Frontal cortex (tissue), 4 donors: ENCODE data around the gene PPP1R13B. TPM values are rescaled to one million over a fixed set of nuclear protein-coding genes. Genes with fewer than 3 reads are reported as not detected.

Experiments
- DNase-seq, 2 donors: peaks; one replicate each; pipeline ENCODE4 v3.0.0; 2012; ENCODE audit warnings: low spot score in 2 of 2
- FAIRE-seq: peaks from 2 replicates; lab custom pipeline; 2012; peaks lifted over from hg19 to GRCh38; lab: Jason Lieb, UNC
- total RNA-seq: library from RNA; depleted of rRNA; stranded (reverse); fragments of >200 nt; gene quantifications from one replicate; pipeline ENCODE4 v1.2.3, GENCODE V29; 2014
- donor health status: control.
- donor health status: control.
- donor health status: control.

The PPP1R13B gene
- total RNA-seq, 1 donor from 2014 or later = 11.8 TPM

- DNase-seq (no peak), FAIRE-seq (no peak)
These were observed 139.8 kb downstream of the PPP1R13B start for GRCh38 chr14:103707329-103708263.

- no peak for DNase-seq
- no peak for FAIRE-seq
These were observed 140.6 kb downstream of the PPP1R13B start for GRCh38 chr14:103706551-103707328.

DNA sequence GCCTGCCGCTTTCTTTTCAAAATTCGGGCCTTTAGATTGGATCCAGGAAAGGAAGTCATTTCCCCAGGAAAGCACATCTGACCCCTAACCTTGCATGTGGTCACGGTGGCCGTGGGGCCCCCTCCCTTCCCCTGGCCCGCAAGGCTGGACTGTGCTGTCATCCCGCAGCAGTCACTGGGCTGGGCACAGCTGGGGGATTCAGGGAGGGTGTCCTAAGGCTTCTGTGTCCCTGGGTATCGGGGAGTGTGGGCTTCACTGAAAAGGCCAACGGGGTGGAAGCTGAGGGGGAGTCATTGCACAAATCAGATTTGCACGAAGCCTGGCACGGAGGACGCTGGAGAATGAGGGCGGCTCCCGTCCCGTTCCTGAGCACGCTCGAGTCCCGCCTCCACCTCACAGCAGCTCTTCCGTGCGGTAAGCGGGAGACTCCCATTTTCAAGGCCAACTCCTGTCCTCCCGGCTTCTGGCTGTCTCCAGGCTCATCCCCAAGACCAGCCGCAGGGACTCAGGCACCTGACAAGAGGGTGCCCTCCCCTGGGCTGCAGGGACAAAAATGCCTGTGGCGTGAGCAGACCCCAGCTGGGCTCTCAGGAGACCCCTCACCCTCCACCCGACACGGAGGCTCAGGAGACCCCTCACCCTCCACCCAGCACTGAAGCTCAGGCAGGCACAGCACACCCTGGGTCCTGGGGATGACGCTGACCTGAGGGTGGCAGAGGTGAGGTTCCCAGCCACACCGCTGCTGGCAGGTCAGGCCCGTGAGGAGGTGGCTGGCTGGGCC is 141.7 kb downstream of the PPP1R13B start:
- FAIRE-seq (no peak), DNase-seq (no peak)

DNA sequence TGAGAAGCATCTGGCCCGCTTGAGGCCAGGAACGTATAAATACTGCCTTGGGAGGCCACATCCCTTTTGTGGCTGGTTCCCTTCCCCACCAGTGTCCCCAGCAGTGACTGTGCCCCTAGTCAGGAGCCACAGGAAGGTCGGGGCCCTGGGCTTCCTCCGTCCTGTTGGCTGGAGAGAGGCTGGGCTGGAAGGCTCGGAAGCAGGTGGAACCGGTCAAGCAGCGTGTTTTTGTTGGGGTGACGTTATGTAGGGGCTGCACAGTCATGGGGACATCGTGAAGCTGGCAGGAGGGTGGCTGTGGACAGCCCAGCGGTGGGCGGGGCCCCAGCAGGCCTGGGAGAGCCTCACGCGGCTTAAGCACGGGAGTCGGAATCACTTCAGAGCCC is 142.3 kb downstream of the PPP1R13B start:
- DNase-seq (no peak), FAIRE-seq (no peak)

DNA sequence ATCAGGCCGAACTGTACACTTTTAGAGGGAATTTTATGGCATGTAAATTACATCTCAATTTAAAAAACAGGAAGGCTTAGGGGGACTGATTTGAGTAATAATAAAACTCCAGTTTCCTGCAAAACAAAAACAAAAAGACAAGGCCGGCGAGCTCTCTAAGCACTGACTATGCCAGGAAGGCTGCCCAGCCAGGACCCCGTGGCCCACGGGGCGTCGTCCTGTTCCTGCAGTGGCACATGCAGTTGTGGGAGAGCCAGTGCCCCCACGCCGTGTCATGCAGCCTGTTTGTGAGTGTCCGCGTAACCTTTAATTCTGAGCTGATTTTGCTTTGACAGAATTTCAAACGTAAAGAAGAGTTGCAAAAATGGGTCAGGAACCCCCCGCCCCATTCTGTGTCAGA is 142.7 kb downstream of the PPP1R13B start:
- no peak for FAIRE-seq
- no peak for DNase-seq

DNA sequence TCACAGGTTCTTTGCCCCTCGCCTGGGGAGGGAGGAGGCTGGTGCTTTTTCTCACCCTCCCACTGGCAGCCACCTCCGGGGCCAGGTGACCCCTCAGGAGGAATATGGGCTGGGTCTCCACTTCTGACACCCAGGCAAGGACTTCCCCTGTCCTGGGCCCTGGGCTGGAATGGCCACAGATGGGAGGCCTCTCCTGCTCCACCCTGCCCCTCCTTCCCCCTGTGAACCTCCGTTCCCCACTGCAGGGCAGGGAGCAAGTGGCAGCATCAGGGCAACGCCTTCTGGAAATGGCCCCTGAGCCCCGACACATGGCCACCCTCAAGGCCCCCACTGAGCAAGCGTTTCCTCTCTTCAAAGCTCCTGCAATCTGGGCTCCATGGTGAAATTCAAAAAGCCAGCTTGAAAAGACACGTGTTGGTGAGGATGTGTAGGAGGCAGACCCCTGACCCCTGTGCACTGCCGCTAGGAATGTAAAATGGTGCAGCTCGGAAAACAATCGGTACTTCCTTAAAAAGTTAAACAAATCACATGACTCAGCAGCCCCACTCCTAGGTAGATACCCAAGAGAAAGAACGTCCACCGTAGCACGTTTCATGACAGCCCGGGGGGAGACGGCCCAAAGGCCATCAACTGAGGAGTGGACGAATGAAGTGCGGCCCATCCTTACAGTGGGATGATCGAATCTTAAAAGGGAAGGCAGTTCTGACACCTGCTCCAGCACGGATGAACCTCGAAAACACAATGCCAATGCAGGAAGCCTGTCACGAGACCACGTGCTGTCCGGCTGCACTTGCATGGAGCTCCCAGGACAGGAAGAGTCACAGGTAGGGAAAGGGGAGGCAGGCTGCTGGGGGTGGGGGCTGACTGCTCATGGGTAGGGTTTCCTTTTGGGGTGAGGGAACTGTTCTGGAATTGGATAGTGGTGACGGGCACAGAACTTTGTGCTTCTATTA is 143.7 kb downstream of the PPP1R13B start:
- FAIRE-seq = no peak

DNA sequence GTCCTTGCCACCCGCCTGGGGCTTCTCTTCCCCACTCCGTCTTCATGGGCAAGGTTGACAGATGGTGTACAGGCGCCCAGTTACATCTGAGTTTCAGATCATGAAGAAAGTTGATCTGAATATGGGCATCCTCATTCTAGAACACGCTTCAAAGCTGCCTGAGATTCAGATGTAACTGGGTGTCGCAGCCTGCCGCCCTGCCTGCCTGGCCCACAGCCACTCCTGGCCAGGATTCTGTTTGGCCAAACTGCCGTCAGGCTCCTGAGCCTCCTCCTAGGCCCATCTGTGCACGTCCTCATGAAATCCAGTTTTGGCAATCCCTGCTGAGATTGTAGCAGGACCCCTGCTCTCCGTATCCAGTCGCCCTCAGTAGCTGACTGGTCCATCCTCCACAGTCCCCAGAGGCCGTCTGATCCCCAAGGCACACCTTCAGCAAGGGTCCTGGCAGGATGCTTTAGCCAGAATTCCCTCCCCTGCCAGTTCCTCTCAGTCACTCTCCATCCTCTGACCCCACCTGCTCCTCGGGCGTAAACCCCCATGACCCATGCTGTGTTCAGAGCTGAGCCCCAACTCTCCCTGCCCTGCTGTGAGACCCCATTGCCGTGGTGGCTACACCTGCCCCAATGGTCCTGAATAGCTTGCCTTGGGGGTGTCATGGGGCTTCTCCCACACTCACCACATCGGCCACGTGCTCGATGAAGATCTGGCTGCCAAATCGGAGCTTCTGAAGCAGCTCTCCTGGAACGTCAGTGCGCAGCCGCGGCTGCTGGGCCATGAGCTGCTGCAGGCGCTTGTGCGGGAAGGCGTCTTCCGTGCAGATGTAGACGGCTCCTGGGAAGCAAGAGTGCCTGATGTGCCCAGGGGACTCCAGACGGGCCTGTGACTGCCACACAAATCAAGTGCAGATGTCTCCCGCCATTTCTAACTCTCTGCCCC is 144.6 kb downstream of the PPP1R13B start:
- FAIRE-seq = no peak

More for the DNA sequence above, 143.7 kb downstream of the PPP1R13B start:
- DNase-seq = no peak

GRCh38 chr14:103702095-103702494 is 145.3 kb downstream of the PPP1R13B start:
- FAIRE-seq = no peak

More for the DNA sequence above, 144.6 kb downstream of the PPP1R13B start:
- DNase-seq = no peak

GRCh38 chr14:103700753-103701490 is 146.5 kb downstream of the PPP1R13B start:
- DNase-seq (no peak), FAIRE-seq (no peak)

More at GRCh38 chr14:103702095-103702494, 145.3 kb downstream of the PPP1R13B start:
- no peak for DNase-seq

DNA sequence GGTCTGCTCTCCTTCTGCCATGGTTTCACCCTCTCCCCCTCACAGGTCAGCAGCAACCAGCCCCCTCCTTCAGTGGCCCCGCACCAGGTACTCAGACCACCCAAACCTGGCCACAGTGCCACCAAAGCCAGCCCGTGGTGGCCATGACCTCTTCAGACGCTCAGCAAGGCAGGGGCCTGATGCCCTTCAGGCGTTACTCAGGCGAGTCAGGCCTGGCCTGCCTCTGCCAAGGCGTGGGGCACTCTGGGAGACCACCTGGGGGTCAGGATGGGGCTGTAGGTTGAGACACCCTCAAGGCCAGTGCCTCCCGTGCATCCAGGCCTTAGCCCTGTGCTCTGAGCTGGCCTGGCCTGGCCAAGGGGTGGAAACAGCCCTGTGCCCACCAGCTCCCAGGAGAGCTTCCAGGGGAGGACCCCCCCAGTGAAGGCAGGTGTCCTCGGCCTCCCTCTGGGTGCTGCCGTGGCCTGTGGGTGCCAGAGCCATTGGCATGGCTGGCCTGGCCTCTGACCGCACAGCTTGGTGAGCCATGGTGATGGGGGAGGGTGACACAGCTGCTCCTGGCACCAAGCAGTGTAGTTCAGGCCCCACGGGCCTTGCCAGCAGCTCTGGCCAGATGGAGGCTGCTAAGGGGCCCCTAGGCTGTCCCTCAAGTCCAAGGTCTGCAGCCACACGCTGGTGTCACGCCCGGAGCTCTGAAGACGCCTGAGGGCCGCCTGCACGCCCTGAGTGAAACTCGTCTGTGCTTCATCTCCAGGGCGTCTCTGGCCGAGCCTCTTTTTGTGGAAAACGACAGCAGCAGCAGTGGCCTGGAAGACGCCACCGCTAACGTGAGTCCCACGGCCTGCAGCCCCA is 147.2 kb downstream of the PPP1R13B start:
- DNase-seq = peak in 1 of 2 donors; percentile 70
- no peak for FAIRE-seq

DNA sequence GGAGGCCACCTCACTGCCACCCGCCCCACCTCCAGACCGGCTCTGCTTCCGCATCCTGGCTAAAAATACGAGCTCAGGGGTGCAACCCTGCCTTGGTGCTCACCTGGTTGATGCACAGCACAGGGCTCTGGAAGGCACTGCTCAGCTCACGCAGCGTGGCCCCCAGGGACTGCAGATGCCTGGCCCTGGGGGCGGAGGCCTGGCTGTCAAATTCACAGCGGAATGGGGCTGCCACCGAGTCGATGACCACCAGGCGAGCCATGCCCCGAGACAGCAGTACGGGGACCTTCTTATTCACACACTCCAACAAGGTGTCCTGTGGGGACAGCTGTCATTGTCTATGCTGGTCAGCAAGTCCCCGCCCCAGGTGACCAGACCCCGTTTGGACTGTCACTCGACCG is 148.1 kb downstream of the PPP1R13B start:
- DNase-seq = no peak
- no peak for FAIRE-seq

DNA sequence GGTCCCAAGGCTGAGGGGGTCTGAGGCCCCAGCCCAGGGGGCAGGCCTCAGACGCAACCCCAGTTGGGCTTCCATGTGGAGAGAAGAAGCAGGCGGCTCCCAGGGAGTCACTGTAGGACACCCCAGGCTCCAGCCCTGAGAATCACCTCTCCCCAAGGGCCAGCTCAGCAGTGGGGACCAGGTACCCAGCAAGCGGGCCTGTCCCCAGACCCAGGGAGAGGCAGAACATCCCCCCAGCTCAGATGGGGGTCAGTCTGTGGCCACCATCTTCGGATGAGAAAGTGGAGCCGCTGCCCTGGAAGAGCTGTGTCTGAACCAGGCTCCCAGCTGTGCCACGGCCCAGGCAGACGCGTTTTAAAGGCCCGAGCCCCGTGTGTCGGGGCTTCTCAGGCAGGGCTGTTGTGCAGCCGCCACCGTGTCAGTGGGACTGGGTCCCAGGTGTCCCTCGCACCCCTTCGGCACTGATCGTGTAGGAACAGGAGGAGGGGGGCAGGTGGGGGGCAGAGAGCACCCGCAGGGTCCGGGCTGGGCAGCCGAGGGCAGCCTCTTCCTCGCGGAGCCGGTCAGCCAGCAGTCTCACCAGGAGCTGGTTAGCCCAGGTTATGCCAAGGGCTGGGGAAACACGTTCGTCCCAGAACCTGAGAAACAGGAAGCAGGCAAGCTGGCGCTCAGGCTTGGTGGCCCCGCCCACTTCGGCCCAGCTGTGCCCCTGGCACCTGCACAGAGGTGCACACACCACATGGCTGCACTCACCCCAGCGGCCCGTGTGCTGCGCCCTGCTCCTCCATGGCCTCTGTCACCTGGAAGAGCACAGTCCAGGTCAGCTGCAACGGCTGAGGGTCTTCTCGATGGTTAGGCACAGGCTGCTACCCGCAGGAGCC is 148.8 kb downstream of the PPP1R13B start:
- FAIRE-seq = no peak

DNA sequence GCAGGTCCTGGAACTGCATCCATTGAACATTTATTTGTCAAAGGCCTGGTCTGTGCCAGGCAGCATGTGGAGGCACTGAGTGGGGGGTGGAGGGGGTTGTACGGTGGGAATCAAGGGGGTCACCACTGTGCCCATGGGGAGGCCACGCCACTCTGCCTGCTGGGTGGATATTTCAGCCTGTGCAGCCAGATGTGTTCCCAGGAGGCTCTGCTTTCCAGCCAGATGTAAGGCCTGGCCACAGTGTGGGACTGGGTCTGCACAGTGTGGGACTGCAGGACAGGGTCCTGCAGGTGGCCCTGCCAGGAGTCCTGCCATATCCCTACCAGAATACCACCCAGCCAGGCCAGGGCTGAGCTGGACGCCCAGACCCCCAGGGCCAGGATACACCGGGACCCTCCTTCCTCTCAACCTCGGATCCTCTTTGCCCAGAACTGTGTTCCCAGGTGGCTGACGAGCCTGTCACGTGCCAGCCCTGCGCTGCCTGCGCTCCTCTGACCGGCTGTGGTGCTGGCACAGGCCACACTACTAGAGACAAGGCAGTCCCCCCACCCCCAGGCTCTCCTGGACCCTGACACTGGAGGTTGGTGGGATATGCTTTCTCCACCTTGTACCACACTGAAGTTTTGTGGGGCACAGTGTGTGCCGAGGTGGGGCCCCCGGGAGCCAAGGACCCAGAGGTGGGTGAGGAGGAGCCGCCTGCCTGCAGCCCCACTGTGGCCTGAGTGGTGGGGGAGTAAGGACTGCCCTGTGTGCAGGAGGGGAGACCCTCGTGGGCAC is 149.6 kb downstream of the PPP1R13B start:
- no peak for FAIRE-seq
- no peak for DNase-seq

More for the DNA sequence above, 148.8 kb downstream of the PPP1R13B start:
- DNase-seq = no peak

- no peak for DNase-seq
- no peak for FAIRE-seq
These were observed 150.2 kb downstream of the PPP1R13B start for GRCh38 chr14:103697206-103697602.
